GM21447 (cell line): ENCODE results near the gene GALNT14.
"Not testable (repeated sequence)": the region's sequence is repeated elsewhere in the genome, so short reads cannot be mapped to it uniquely, and the experiment has no call there.

Source experiments
- ATAC-seq: cut with Tn5 transposase; IDR thresholded peaks from one replicate; pipeline ENCODE4 v1.9.1; 2021; ENCODE audit not compliant: unreplicated experiment

Gene GALNT14

DNA sequence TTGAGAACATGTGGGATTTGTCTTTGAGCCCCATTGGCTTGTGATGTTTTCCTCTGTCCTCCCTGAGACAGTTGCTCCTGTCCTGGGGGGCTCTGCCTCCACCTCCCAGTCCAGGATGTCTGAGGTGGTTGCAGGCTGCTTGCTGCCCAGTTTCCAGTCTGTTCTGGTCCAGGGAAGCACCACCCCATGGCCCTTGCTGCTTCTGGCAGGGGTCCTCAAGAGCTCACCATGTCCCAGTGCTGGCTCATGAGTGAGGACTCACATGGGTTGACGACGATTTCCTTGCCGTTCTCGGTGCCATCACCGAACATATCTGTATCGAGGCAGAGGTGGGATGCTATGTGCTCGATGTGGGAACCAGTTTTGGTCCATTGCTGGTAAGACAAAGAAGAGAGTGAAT lies 227.6 kb downstream of the GALNT14 start:
- ATAC-seq = no peak

DNA sequence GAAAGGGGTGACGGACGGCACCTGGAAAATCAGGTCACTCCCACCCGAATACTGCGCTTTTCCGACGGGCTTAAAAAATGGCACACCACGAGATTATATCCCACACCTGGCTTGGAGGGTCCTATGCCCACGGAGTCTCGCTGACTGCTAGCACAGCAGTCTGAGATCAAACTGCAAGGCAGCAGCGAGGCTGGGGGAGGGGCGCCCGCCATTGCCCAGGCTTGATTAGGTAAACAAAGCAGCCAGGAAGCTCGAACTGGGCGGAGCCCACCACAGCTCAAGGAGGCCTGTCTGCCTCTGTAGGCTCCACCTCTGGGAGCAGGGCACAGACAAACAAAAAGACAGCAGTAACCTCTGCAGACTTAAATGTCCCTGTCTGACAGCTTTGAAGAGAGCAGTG lies 233.8 kb downstream of the GALNT14 start:
- ATAC-seq = not testable (repeated sequence)

DNA sequence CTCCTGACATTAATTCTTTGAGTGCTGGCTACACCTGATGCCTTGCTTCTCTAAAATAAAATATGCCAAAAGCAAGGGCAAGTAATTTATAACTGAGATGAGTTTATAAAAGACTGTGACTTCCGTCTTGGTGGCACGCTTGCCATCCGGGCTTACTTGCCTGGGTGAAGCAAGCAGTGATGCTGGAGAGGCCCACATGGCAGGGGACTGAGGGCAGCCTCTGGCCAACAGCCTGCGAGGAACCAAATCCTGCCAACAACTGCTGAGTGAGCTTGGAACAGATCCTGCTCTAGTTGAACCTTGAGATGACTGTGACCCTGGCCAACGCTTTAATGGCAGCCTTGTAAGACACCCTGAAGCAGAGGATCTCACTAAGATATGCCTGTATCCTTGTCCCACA lies 234.9 kb downstream of the GALNT14 start:
- ATAC-seq = no peak

DNA sequence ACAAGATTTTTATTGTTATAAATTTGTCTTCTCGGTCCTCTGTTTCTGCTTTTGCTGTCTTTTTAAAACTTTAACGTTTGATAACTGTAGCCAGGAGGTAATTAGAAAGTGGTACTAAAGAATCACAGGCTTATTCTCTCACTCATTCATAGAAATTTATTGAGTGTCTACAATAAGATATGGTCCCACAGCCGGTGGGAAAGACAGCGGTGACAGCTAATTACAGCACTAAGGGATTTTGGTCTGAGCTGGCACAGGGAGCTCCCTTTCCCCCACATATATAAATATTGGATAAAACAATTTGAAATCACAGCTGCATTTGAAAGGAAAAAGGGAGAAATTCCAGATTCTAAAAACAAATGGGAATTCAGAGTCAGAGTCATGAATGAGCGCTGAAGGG lies 237.9 kb downstream of the GALNT14 start:
- ATAC-seq = no peak

DNA sequence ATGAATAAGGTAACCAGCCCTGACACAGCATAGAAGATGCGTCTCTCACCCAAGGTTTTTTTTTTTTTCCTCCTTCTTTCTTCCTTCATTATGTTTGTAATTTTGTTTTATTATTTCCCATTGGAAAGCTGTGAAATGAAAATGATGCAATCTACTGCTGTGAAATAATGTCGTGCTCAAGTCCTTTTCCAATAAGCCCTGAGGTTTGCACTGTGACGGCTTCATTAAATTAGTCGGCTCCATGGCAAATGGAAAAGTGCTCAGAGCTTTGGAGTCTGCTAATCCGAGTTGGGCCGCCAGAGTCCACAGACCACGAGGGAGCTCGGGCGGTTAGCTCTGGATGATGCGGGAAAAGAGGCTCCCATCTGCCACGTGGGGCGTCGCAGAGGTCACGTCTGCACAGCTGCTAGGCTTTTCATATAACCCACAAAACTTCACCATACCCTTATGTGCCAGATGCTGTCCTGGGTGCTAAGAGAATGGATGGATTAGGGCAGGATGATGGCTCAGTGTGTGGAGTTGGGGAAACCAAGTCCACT lies 238.7 kb downstream of the GALNT14 start:
- ATAC-seq = no peak

DNA sequence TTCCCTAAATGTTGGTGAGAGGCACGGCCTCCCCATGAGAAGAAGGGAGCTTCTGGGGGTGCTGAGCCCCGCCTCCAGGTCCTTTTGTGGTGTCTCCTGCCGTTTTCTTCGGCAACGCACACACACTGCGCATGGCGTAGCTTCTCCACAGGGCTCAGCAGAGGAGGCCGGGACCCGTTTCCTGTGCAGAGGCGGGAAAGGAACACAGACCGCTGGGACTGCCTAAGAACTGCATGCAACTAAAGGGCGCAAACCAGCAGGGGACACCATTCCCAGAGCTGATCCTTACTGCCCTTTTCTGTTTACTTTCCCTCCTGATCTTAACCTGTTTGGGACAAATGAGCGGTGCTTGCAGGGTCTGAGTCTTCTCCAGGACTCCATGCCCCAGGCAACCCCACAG lies 240.7 kb downstream of the GALNT14 start:
- ATAC-seq = no peak

DNA sequence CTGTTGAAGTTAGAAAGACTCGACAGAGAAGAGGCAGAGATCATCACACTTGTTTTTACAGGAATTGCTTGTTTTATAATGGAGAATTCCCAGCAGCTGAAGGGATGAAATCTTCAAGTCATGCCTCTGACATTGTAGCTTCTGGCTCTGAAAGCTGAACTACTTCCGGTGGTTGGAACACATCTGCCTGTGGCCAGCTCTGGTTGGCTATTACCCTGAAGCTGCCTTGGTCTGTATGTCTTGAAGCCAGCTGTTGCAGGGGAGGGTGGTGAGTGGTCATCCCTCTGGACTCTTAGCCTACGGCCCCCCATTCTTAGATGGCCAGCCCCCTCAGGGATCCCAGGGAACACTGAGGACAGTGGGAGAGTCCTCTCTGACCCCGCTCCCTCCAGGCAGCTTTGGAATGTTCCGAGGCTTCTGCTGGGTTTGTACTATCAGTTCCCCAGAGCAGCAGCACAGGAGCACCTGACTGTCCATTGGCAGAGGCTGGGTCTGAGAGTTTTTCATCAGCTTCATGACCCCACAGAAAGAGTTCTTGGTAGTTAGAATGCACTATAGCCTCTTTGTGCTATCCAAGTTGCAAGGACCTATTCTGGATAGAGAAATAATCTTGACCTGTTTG lies 243.6 kb downstream of the GALNT14 start:
- no peak for ATAC-seq

DNA sequence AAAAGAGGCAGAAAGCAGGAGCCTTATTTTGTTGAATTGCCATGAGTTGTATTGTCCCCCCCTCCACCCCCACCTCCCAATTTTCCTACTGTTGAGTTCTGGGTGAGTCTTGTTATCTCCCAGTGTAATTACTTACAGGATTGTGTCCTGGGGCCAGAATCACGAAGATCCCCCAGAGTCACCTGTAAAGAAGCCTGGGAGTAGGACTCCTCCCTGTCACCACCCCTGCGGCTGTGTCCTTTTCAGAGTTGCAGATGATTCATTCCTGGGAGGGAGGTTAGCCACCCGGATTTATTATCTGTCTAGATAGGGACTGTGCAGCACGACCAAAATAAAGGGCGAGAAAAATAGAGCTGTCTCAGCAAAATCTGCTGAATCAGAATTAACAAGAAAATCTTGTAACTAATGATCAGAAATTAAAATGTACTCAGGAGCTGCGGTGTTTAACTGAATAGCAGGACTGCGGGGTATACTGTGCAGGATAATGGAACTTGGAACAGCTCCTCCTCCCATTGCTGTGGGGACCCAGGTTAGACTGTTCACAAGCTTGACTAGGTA lies 249.3 kb downstream of the GALNT14 start:
- ATAC-seq = no peak

DNA sequence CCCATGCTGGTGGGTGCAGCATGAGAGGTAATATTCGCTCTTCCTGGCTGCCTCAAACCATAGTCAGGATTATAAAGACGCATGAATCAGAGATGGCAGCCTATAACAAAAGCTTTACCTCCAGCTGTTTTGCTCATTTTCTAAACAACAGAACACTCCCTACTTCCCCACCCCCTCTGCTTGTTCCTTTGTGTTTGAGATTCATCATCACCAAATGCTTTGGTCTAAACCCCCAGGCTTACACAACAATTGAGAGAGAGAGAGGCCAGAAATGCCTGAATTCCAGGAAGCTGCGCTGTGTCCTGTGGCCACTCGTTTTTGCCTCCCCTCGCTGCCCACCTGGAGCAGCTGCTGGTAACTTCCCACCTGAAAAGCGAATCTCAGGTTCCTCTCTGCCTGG lies 252.2 kb downstream of the GALNT14 start:
- ATAC-seq = no peak

DNA sequence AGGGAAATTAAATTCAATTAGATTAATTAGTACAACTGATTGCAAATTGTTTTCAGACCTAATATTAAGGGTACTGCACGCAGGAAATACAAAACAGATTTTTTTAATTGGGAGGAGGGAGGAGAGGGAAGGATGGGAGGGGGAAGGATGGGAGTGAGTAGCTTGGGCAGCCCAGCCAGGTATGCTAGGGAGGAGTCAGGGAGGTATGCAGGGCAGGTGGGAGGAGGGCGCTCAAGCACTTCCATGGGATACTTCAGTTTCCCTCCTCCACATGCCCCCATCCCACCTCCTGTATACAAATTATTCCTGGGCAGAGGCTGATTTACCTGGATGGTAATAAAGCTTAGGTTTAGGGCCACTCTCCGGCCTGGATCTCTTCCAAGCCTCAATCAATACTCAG lies 254.4 kb downstream of the GALNT14 start:
- ATAC-seq = no peak

DNA sequence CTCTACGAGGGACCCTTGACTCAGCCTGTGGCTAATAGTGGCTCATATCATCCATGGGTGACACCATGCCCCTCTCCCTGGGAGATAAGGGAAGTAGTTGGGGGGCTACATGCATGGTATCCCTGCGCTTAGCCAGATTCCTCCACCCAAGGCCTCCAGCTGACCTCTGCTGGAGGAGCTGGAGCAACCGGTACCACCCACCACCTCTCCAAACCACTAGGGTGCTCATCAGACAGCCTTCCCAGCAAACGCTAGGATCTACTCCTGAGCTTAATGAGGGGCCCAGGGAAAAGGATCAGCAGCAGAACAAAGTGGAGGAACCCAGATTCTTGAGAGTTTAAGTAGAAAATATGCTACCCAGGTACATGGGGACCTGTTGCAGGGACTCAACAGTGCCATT lies 255.1 kb downstream of the GALNT14 start:
- ATAC-seq = no peak

DNA sequence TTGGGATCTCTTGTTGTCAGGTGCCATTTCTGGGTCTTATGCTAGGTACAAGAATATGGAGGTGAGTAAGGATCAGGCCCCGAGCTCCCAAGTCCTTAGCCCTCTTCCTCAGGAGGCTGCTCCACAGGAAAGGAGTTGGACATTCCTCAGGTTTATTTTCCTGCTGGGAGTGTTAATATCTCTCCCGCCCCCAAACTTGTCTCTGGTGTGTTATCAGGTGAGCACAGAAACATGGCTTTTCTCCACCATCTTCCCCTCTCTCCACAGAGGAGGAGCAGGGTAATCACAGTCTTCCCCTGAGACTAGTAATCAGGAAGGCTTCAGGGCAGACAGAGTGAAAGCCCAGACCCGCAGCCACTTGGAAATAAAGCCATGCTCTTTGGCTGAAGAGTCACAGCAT lies 257.7 kb downstream of the GALNT14 start:
- ATAC-seq = no peak

DNA sequence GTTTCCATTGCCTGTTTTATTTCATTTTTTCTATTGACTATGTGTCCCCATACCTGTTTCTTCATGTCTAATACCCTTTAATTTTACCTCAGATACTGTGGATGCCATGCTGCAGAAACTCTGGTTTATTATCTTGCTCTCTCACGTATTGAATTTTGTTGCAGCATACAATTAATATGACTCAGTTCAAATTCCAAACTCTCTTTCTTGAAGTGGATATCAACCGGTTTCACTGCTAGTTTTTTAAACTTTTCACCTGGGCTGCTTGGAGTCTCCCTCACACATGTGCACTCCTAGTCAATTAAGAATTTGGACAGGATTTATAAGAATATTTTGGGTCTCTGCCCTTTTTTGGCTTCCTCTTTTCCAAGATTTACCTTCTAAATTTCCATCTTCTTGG lies 260.4 kb downstream of the GALNT14 start:
- no peak for ATAC-seq

DNA sequence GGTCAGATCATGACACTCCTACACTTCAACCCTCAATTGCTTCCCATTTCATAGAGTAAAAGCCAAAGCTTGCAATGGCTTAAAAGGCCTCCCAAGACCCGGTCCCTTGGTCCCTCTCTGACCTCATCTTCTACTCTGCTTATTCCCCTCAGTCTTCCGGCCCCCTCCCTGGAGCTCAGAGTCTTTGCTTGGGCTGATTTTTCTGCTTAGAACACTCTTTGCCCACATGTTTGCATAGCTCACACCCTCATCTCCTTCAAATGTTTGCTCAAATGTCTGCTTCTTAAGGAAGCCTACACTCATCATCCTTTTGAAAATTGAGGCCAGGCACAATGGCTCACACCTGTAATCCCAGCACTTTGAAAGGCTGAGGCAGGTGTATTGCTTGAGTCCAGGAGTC lies 265.4 kb downstream of the GALNT14 start:
- no peak for ATAC-seq

DNA sequence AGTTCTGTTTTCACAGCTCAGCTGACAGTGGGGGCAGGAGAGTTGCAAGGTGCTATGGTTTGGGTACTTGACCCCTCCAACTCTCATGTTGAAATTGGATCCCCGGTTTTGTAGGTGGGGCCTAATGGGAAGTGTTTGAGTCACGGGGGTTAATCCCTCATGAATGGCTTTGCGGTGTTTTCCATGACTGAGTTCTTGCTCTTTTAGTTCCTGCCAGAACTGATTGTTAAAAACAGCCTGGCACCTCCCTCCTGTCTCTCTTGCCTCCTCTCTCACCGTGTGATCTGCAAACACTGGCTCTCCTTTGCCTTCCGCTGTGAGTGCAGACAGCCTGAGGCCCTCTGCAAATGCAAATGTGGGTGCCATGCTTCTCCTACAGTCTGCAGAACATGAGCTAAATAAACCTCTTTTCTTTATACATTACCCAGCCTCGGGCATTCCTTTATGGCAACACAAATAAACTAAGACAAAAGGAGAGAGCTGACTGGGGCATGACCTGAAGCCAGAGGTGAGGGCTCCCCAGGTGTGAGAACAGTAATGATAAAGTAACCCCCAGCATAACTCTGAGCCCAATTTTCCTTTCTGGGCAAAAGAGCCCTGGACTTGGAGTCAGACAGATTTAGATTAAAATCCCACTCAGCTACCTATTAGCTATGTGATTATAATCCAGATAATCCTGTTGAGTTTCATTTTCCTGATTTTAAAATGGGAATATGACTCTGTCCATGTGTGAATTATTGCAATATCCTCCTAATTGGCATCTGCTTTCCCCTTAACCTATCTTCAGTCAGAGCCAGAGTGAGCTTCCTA lies 266.1 kb downstream of the GALNT14 start:
- no peak for ATAC-seq

DNA sequence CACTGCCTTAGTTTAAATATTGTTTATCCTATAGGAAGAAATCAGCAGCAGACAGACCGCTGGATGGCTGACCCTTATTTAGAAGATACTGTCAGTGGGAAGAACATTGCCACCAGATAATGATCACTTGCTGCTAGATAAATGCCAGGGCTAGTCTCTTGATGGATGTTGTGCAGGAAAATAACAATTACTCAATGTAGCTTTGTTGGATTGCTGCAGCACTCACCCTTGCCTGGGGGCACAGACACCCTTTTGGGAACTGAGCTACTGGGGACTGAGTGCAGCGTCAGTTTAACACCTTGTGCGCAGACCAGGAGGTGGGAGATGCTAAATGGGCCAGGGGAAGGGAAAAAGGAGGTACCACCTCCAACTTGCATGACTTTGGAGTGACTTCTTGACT lies 266.8 kb downstream of the GALNT14 start:
- ATAC-seq = no peak

DNA sequence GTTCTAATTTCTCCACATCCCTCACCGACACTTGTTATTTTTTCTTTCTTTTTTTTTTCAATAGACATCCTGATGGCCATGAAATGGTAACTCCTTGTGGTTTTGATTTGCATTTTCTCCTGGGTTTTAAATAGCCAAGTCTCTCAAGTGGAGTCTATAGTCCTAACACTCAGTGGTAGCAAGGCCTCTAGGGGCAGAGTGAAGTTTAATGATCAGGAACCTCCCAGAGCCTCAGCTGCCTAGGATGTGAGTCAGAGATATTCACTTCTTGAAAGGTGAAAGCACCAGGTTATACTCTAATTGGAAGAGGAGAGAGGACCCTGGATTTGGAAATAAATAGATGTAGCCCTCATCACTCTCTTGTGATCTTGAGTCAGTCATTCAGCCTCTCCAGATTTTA lies 268.3 kb downstream of the GALNT14 start:
- ATAC-seq = no peak

DNA sequence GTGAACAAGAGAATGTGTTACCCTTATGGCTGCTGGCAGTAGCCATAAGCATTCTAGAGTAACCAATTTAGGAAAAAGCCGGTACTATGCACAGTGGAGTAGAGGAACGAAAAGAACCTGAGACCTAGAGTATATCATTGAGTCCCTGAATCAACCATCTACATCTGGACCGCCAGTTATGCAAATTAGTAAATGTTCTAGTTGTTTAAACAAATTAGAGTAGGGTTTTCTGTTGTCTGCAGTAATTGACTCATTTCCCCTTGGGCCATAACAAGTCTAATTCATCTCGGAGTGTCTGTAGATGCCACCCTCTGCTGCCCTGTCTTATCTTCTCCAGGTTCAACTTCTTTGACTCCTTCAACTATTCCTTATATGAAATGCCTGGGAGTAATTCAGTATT lies 270.9 kb downstream of the GALNT14 start:
- no peak for ATAC-seq

DNA sequence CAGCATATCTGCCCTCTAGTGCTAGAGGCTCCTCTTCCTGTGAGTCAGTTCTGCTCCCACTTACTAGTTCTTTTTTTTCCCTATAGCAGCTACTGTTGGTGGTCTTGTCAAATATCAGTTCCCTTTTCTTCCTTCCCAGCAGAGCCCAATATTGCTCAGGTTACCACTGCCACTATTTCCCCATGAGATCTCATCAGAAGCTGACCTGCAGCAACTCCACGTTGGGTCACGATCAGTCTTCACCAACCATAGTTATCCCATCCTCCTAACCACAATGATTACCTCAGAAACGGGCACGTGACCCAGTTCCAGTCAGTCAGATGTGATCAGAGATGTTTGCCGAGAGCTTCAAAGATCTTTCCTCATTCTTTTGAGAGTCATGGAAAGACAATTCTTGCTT lies 271.3 kb downstream of the GALNT14 start:
- no peak for ATAC-seq

DNA sequence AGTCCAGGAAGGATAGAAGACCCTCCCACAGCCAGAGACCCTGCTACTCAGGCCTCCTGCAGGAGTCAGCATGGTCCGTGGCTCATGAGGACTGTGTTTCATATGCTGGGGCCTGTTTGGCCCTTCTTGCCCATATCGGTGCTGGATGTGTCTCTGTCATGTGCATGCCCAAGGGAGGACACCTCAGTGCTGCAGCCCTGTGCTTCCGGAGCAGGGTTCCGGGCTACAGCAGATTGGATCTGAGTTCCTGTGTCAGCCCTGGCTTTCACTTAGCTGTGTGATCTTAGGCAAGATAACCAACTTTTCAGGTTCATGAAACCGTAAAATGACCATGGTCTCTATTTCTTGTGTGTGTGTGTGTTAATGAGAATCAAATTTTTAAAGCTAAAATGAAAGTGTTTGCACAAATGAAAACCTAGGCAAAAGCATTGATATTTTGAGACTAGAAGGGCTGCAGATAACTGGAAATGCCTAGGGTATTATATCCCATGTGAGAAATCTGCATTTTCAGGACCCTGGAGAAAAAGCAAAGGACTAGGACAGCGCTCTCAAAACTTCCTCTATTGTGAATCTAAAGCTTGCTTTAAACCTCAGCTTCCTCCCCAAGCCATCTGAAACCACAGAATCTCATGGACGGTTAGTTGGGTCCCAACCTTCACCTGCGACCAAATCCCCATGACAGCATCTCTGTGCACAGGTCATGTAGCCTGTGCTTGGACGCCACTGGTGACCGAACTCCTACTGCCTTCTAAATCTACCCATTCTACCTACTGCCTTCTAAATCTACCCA lies 272.2 kb downstream of the GALNT14 start:
- ATAC-seq = no peak

DNA sequence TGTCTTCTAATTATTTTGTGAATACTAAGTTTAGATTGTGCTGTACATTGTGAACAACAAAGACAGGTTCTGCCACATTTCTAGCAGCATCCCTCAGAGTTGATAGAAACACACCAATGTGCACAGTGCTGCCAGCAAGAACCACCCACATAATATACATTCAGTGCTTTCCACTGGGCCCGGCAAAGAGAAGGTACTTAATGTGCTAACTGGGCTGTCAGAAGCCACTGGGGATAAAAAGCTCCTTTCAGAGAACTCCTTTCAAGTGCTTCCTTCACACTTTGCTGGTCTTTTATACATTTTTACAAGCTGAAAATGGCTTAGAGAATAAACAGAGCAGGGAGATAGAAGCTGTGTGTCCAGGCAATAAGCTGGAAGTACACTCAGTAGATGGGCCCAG lies 273.0 kb downstream of the GALNT14 start:
- ATAC-seq = no peak
